Fibroblast of gingiva (primary cell): ENCODE results near the gene PSAP.
"Not testable (repeated sequence)": the region's sequence is repeated elsewhere in the genome, so short reads cannot be mapped to it uniquely, and the experiment has no call there.

Experiments
- DNase-seq: peaks from one replicate; pipeline ENCODE4 v3.0.0-alpha.2; 2011; ENCODE audit warnings: low read depth

PSAP gene

DNA sequence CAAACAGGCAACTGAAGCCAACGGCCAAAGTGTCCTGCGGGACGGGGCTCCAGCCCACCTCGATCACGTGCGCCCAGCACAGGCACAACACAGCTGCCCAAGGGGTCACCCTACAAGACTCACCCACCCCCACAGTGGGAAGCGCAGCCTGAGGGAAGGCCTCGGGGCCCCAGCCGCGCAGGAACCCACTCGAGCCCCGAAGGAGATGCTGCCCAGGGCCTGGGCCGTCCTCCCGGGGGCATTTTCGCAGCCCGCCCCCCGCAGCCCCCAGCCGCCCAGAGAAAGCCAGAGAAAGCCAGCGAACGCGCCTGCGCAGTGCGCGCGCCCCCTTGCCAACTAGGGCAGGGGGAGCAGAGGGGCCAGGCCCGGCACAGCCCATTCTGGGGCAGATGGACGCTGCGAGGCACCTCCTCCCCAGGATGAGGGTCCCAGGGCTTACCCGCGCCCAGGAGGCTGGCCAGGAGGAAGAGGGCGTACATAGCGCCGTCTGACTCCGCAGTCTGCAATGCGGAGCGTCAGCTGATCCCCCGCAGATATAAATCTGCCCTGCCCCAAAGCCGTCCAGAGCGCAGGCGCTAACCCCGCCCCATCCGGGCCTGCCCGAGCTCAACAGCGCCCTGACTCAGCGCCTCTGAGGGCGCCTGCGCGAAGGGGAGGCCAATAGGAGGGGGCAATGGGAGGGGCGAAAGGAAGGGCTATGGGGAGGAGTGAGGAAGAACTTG is at the start of gene PSAP:
Gene PSAP (minus strand): TSS at position 509 of the 722 bp plus-strand sequence. CDS start 30 bp downstream, at position 479.
- DNase-seq = peak; percentile 96

DNA sequence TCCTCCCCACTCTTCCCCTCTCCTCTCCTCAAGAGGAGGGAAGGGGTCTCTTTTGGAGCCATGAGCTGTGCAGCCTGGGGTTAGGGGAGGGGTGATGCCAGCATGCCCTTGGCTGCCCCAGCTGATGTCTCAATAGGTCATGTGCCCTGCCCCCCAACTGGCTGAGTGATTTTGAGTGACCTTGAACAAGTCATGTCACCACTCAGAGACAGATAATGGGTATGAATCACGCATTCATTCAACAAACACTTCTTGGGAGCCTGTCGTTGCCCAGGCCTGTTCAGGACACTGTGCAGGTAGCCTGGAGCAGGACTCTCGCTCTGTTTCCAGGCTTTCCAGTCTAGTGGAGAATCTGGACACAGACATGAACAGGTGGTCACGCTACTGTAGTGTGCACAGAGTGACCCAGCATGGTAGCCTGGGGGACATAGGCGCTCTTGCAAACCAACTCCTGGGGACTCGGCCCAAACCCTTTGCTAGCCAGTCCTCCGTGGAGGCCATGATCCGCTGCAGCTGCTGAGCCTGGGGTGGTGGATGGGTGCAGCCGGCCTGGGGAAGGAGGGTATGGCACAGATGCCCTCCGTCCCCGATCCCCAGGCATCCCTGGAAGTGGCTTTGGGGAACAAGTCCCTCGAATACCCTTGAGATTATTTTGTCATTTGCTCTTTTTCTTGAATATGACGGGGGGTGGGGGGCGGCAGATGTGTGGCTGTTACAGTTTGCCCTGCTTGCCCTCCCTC is 49.6 kb upstream of the PSAP start:
- DNase-seq = no peak

- DNase-seq = no peak
These were observed 48.8 kb upstream of the PSAP start for GRCh38 chr10:71899665-71900412.

DNA sequence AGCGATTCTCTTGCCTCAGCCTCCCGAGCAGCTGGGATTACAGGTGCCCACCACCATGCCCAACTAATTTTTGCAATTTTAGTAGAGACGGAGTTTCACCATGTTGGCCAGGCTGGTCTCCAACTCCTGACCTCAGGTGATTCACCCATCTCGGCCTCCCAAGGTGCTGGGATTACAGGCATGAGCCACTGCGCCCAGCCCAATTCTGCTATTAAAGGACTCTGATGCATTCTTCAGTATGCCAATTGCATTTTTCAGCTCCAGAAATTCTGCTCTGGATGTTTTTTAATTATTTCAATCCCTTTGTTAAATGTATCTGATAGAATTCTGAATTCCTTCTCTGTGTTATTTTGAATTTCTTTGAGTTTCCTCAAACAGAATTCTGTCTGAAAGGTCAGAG is 47.3 kb upstream of the PSAP start:
- not testable (repeated sequence) for DNase-seq

DNA sequence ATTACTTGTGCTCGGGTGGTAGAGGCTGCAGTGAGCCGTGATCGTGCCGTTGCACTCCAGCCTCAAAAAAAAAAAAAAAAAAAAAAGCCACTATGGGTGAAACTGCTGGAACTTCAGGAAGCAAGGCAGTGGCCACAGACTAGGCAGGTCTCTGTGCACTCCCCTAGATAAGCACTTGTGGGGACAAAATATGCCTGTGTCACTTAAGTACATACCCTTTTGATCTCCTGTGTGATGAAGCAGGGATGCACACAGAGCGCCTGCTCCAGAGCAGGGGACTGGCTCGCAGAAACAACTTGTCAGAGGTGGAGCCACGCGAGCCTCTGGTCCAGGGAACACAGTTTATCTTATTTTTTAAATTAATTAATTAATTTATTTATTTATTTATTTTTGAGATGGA is 42.9 kb upstream of the PSAP start:
- no peak for DNase-seq

GRCh38 chr10:71893258-71893815 is 42.3 kb upstream of the PSAP start:
- no peak for DNase-seq

DNA sequence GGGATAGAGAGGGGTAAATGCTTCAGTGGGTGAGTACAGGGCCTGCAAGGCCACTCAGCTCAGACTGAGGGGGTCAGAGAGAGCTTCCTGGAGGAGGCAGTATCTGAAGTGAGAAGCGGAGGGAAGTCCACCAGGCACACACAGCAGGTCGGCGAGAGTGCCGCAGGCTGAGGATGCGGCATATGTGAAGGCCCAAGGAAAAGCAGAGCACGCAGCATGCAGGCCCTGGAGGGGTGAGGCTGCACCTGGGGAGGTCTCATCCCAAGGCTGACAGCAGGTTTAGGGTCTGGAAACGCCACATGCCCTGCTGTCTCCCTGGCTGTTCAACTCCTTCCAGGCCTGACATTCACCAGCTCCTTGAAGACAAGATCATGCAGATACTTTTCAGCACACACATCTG is 40.4 kb upstream of the PSAP start:
- no peak for DNase-seq

- no peak for DNase-seq
These were observed 38.4 kb upstream of the PSAP start for GRCh38 chr10:71889388-71889987.

GRCh38 chr10:71888623-71889387 is 37.8 kb upstream of the PSAP start:
- DNase-seq = peak; percentile 94

- no peak for DNase-seq
These were observed 37.2 kb upstream of the PSAP start for GRCh38 chr10:71888248-71888622.

DNA sequence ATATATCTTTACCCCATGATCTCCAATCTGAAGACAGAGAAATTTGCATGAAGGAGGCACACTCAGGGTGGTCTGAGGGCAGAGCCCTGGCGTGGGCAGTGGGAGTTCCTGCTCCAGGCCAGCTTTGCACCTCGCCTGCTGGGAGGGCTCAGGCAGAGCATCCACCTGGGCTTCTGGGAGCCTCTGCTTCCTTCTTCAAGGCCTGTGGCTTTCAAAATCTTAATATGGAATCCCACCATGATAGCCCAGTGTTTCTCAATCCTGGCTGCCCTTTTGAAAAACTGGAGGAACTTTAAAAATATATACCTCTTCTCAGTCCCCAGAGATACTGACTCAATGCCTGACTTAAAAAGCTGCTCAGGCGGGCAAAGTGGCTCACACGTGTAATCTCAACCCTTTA is 36.7 kb upstream of the PSAP start:
- DNase-seq = peak; percentile 14

- no peak for DNase-seq
These were observed 32.0 kb upstream of the PSAP start for GRCh38 chr10:71882813-71883659.

- no peak for DNase-seq
These were observed 30.8 kb upstream of the PSAP start for GRCh38 chr10:71881647-71882355.

DNA sequence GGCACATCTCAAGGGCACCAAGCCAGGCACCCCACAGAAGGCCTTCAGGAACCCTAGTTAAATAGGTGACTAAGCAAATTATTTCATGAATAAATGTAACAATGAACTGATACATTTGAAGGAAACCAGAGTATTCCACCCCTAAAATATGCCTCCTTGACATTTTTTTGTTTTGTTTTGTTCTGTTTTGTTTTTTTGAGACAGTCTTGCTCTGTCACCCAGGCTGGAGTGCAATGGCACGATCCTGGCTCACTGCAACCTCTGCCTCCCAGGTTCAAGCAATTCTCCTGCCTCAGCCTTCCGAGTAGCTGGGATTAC is 30.2 kb upstream of the PSAP start:
- not testable (repeated sequence) for DNase-seq

- no peak for DNase-seq
These were observed 29.6 kb upstream of the PSAP start for GRCh38 chr10:71880425-71881306.

DNA sequence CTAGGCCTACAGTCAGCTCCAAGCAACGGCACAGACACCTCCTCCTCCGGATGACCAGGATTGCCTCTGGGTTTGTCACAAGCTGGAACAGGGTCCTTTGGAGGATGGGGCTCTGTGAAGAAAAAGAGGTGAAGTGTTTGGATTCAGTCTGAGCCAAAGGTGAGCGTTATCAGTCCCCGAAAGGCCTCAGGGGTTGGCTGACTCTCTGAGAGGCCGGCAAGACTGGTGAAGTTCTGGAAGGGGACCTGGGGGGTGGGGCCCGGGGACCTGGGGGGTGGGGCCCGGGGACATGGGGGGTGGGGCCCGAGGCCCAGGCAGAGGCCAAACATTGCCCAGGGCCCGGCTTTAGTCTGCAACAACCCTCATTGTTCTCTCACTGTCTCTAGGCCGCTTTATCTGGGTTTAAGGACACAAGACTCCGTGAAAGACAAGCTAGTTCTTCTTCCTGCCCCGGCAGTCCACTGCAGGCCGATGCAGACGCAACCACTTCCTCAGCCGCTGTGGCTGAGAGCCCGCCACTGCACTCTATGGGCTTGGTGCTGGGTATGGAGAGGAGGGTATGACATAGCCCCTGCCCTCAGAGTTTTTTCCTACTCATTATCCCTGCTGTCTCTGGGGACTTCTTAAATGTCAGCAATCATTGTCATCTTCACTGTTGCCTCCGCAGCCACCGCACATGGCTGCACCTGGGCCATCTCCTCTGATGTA is 27.4 kb upstream of the PSAP start:
- DNase-seq = no peak

GRCh38 chr10:71877821-71878220 is 26.8 kb upstream of the PSAP start:
- no peak for DNase-seq

- not testable (repeated sequence) for DNase-seq
These were observed 23.8 kb upstream of the PSAP start for GRCh38 chr10:71874680-71875354.
